ENCODE measurements around the gene OPN1MW.
"Not testable (repeated sequence)": the region's sequence is repeated elsewhere in the genome, so short reads cannot be mapped to it uniquely, and the experiment has no call there.

Gene OPN1MW

GRCh38 chrX:154182296-154182695, at the start of gene OPN1MW:
OPN1MW (plus strand) TSS chrX:154182596; CDS start chrX:154182678, 82 bp downstream.
- in situ Hi-C loops (cut with MboI; ENCODE audit: low sequenced_read_pairs), result not testable (repeated sequence)

- in situ Hi-C loops (cut with MboI; ENCODE audit: low sequenced_read_pairs), result no loop called here
These were observed 46.8 kb upstream of the OPN1MW start for GRCh38 chrX:154135458-154136229.

- in situ Hi-C loops (cut with MboI; ENCODE audit: low sequenced_read_pairs), result no loop called here
These were observed 45.7 kb upstream of the OPN1MW start for GRCh38 chrX:154136627-154137161.

DNA sequence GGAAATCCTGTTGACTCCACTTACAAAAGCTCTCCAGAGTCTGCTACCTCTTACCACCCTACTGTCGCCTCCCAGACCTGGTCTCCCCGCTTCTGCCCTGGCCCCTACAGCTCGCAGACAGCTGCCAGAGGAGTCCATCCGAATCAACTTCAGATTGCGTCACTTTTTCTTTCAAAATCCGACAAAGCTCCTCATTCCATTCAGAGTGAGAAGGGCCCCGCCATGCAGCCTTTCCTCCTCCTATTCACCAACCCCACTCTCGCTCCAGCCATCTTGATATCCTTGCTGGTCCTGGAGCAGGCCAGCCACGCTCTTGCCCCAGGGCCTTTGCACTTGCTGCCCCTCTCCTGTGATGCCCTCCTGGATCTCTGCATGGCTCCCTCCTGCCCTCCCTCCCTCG, 43.5 kb upstream of the OPN1MW start:
- in situ Hi-C loops (cut with MboI; ENCODE audit: low sequenced_read_pairs), result no loop called here

GRCh38 chrX:154140206-154140605, 42.2 kb upstream of the OPN1MW start:
- in situ Hi-C loops (cut with MboI; ENCODE audit: low sequenced_read_pairs), result no loop called here

DNA sequence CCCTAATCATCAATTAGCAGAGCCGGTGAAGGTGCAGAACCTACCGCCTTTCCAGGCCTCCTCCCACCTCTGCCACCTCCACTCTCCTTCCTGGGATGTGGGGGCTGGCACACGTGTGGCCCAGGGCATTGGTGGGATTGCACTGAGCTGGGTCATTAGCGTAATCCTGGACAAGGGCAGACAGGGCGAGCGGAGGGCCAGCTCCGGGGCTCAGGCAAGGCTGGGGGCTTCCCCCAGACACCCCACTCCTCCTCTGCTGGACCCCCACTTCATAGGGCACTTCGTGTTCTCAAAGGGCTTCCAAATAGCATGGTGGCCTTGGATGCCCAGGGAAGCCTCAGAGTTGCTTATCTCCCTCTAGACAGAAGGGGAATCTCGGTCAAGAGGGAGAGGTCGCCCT, 41.7 kb upstream of the OPN1MW start:
- in situ Hi-C loops (cut with MboI; ENCODE audit: low sequenced_read_pairs), result no loop called here

DNA sequence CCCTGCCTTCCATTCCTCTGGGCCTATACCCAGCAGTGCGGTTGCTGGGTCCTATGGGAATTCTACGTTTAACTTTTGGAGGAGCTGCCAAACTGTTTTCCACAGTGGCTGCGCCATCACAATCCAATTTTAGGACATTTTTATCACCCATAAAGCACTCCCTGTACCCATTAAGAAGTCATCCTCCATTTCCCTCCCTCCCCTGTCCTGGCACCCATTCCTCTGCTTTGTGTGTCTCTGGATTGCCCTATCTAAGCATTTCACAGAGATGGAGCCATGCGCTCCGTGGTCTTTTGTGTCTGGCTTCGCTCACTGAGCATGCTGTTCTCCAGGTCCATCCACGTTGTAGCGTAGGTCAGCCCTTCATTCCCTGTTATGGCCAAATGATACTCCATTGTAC, 40.0 kb upstream of the OPN1MW start:
- in situ Hi-C loops (cut with MboI; ENCODE audit: low sequenced_read_pairs), result no loop called here

DNA sequence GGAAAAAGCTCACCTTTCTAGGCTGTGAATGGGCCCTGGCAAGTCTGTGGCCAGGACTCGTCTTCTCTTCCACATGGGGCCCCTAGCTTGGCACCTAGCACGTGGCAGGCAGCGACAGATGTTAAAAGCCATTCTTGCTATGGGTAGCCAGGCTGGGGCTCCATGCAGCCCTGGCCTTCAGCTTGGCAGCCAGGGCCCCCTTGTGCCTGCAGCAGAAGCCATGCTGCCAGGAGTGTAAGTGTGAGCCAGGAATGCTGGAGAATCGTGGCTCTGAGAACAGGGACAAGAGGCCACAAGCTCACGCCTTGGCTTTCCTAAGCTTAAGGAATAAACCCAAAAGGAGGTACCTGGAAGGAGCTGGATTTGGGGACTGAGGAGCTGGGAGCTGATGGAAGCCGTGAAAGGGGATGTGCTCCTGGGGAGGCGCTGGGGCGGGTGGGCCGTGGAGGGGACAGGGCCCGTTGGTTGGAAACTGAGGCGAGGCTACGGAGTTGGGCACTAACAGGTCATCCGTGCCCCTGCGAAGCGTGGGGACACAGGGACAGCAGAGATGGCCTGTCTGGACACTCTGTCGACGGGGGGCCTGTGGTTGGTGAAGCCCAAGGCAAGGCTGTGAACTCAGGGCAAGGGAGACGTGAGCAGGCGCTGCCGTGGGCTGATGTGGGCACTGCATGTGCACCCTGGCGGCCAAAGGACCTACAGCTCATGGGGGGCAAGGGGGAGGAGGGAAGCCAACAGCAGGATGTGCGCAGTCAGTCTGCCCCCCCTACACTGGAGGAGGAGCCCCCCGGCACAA, 39.2 kb upstream of the OPN1MW start:
- in situ Hi-C loops (cut with MboI; ENCODE audit: low sequenced_read_pairs), result no loop called here

DNA sequence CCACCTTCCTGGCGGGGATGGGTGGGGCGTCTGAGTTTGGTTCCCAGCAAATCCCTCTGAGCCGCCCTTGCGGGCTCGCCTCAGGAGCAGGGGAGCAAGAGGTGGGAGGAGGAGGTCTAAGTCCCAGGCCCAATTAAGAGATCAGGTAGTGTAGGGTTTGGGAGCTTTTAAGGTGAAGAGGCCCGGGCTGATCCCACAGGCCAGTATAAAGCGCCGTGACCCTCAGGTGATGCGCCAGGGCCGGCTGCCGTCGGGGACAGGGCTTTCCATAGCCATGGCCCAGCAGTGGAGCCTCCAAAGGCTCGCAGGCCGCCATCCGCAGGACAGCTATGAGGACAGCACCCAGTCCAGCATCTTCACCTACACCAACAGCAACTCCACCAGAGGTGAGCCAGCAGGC, 38.4 kb upstream of the OPN1MW start, which contains the start of gene OPN1LW:
TSS of gene OPN1LW (plus strand) at position 234 of the 400 bp plus-strand sequence. CDS start at position 275, 41 bp downstream.
- in situ Hi-C loops (cut with MboI; ENCODE audit: low sequenced_read_pairs), result not testable (repeated sequence)

DNA sequence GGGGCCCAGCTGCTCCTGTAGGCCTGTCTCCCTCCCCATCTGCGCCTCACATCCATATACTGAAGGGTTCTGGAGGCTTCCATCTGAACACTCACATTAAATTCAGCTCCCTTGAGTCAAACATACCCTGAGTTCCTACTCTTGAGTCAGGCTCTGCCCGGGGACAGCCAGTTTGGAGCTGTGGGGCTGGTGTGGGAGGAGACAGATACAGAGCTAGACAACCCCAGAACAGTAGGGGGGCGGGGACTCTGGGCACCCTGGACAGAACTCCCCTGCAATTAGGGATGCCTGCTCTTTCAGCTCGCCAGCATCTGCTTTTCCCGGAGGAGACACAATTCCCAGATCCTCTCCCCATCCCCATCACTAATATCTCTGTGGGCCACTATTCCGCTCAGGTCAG, 31.4 kb upstream of the OPN1MW start:
- in situ Hi-C loops (cut with MboI; ENCODE audit: low sequenced_read_pairs), result not testable (repeated sequence)

- in situ Hi-C loops (cut with MboI; ENCODE audit: low sequenced_read_pairs), result not testable (repeated sequence)
These were observed 26.2 kb upstream of the OPN1MW start for GRCh38 chrX:154156221-154156620.

GRCh38 chrX:154157207-154157606, 25.2 kb upstream of the OPN1MW start:
- in situ Hi-C loops (cut with MboI; ENCODE audit: low sequenced_read_pairs), result not testable (repeated sequence)

DNA sequence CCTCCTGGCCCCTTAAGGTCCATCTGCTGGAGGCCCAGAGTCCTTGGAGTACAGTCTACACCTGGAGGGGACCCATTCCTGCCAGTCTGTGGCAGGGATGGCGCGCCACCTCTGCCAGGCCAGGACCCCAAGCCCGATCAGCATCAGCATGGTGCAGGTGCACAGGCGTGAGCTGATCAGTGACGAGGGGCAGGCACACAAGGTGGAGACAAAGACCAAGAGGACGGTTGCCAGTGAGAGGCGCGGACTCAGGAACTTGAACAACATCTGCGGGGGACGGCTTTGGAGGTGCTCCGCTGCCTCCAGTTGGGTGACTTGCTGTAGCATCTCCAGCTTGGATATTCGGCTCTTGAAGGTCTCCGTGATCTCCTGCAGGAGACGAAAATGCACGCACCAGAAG, 23.1 kb upstream of the OPN1MW start:
- in situ Hi-C loops (cut with MboI; ENCODE audit: low sequenced_read_pairs), result not testable (repeated sequence)

DNA sequence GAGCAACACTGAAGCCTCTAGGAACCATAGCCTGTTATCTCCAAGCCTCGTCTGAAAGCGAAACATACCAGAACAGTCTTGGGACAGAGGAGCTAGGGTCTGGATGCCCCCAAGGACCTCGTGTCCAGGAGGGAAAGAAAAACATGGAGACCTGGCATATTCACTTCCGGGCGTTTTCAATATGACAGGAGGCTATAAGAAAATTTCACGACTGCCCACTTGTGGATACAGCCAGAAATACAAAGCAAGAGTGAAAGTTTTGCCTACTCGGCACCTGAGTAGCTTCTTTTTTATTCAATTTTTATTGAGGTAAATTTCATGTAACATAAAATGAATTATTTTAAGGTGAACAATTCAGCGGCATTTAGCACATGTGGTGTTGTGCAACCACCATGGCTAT, 17.5 kb upstream of the OPN1MW start:
- in situ Hi-C loops (cut with MboI; ENCODE audit: low sequenced_read_pairs), result not testable (repeated sequence)

DNA sequence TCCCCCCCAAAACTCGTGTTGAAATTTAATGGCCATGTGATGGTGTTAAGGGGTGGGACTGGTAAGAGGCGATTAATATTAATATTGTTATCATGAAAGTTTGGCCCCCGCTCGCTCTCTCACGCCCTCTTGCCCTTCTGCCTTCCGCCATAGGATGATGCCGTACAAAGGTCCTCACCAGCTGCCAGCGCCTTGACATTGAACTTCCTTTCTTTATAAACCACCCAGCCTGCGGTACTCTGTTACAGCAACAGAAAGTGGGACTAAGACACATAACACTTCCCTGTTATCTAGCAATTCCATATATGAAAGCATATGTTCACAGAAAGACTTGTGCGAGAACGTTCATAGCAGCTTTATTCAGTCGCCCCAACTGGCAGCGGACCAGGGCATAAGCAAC, 14.0 kb upstream of the OPN1MW start:
- in situ Hi-C loops (cut with MboI; ENCODE audit: low sequenced_read_pairs), result not testable (repeated sequence)

DNA sequence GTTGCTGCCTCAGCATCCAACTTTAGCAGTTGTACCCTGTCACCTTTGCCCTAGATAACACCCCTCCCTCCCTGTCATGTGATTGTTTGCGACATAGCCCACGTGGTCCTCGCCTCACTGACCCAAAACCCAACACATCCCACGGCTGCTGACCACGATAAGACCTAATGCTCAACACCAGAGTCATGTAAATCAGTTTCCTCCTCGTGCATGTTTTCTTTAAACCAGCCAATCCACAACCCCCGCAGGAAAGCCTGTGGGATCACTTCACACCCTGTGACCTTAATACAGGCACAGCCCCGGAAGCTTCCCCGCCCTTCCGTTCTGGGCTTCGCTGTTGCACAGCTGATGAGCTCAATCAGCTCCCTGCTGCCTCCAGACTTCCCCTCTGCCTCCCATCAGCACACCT, 9.9 kb upstream of the OPN1MW start:
- in situ Hi-C loops (cut with MboI; ENCODE audit: low sequenced_read_pairs), result not testable (repeated sequence)

- in situ Hi-C loops (cut with MboI; ENCODE audit: low sequenced_read_pairs), result not testable (repeated sequence)
These were observed 8.0 kb upstream of the OPN1MW start for GRCh38 chrX:154174356-154174755.

- in situ Hi-C loops (cut with MboI; ENCODE audit: low sequenced_read_pairs), result not testable (repeated sequence)
These were observed 1.4 kb downstream of the OPN1MW start for GRCh38 chrX:154183794-154184193.

DNA sequence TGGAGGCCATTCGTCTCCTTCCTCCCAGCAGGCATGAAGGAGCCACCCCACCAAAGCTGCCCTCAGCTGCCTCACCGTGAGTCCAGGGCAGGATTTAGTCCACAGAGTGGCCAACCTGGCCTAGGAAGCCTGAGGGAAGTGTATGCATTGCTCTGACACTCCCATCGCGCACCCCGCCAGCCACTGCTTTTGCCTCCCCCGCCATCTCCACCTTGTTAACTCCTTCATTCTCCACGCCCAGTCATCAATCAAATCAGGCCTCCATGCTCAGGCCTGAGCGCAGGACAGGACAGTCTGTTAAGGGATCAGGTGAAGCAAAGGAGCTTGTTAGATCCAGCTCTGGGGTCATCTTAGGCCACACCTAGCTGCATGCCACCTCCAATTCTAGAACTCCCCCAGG, 10.4 kb downstream of the OPN1MW start:
- in situ Hi-C loops (cut with MboI; ENCODE audit: low sequenced_read_pairs), result not testable (repeated sequence)

DNA sequence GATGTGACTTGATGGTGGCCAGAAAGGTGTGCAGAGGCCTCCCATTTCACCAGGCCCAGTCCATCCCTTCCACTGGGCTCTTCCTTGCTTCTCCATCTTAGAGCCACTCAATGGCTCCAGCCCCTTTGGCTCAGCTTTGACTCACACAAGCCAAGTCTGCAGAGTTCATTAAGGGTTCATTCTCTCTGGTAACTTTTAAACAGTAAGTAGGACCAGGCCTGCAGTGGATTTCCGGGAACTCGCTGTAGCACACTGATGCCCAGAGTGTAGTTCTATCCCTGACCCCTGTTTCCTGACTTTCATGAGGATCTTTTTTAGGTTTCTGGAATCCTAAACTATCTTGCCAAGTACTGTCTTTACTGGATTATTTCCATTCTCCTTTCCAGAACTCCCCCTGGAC, 11.9 kb downstream of the OPN1MW start:
- in situ Hi-C loops (cut with MboI; ENCODE audit: low sequenced_read_pairs), result not testable (repeated sequence)

- in situ Hi-C loops (cut with MboI; ENCODE audit: low sequenced_read_pairs), result not testable (repeated sequence)
These were observed 14.1 kb downstream of the OPN1MW start for GRCh38 chrX:154196466-154196865.
